IPS-NIHi11 (cell line): ENCODE measurements around the gene ITM2B.
"Not testable (repeated sequence)": the region's sequence is repeated elsewhere in the genome, so short reads cannot be mapped to it uniquely, and the experiment has no call there.

ENCODE experiments used
- DNase-seq: peaks from one replicate; pipeline ENCODE4 v3.0.0; 2012; ENCODE audit warnings: mixed read lengths, low spot score

Gene ITM2B

DNA sequence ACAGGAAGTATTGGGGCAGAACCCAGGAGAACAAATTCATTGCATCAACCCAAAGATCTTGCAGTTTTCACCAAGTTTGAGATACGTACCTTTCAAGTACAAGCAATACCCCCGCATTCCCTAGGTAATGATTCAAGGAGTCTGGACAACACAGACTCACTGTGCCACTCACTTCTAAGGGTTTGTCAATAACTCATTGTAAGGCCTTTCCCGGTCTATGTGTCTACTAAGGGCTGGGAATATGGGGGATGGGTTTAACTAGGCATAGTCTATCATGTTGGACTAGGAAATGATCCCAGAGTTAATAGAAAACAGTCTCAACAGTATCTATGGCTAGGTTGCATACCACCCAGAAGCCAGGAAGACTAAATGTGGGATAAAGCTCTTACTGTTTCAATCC is 8.3 kb upstream of the ITM2B start:
- no peak for DNase-seq

DNA sequence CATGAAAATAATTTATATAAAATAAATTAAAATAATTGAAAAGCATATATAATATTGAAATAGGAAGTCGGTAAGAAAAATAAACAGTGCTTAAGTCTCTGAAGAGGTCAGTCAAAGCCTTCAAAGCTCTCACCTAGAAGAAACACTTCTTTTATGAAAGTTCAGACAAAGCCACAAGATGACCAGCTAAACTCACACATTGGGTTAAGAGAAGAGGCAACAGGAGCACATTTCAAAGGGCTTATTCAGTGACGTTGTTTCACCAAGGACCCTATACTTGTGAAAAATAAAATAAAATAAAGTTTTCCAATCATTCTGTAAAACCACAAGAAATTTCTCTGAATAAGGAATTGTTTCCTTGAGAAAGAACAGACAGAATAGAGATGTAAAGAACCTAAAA is 2.5 kb upstream of the ITM2B start:
- no peak for DNase-seq

DNA sequence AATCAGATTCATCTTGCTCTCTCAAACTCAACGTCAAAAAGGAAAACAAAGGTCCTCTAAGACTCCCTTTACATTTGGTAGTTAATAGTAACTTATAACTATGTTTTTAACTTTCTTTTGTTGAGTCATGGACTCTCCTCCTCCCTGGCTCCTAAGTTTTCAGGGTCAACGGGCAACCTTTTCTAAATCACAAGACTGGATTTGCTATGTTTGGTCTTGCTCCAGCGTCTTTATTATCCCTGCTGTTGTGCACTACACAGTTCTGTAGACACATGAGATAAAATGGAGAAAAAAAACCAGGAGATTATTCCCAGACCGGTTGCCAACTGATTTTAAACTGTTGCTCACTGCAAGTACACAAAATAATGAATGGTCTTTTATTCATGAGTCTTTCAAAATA is 1.9 kb upstream of the ITM2B start:
- no peak for DNase-seq

DNA sequence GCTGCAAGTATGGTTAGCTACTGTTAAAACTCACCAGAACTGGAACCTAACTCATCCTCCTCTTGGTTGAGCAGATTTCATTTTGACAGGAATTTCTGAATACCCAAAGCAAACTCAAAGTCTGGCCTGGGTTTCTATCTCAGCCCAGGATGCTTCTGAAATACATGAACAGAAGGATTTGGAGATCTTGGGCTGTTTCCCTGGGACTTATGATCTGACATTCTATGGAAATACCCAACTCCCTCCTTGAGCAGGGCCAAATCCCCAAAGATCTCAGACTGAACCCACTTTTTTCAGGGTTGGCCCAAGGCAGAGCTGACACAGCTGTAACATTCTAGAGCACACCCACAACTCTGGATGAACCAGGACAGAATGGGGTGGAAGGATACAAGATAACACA is 1.1 kb upstream of the ITM2B start:
- no peak for DNase-seq

DNA sequence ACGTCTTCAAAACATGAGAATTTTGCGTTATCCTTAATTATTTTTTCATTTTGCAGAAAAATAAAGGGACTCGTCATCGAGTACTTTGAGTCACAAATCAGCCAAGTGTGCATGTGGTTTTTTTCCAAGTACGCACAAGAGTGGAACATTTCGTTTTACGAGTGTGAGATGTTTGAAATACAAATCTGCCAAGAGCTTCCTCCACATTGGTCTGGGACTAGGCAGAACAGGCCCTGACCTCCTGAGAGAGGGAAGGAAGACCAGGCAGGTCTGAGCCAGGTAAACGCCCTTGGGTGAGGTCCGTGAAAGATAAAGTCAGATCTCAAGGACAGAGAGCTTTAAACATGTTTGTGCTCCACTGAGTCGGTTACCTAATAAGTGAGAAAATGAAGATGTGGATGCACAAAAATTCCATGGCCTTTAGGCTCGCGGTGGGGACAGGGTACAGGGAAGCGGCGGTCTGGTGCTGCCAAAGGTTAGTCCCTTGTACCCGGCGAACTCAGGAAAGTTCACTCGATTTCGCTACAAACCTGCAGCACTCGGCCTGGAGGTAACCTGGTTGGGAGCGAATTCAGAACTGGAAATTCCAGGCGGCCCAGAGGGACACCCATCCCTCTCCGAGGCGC is 473 bp upstream of the ITM2B start:
- no peak for DNase-seq

DNA sequence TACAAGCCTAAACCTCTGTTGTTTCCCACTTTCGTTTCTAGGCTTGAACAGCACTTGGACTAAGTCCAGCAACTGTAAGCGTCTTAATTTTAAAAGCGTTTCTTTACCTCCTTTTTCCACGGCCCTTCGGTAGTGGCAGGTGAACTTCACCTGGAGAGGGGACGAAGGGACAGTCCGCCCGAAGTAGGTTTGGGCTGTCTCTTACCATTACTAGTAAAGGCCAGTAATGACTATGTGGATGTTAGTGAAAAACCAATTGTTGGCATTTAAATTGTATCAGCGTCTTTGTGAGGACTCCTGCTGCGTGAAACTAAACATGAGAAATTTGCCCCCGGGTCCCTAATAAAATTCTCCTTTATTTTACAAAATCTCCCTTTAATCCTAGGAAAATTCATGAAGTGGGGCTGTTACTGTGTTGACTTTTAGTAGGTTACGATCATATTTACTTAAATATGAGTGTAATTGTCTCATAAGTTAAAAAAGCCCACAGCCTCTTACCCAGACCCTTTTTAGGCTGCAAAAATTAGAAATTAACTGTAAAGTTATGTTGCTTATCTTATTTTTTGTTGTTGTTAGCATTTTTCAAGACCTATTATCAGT is 983 bp downstream of the ITM2B start:
- no peak for DNase-seq

DNA sequence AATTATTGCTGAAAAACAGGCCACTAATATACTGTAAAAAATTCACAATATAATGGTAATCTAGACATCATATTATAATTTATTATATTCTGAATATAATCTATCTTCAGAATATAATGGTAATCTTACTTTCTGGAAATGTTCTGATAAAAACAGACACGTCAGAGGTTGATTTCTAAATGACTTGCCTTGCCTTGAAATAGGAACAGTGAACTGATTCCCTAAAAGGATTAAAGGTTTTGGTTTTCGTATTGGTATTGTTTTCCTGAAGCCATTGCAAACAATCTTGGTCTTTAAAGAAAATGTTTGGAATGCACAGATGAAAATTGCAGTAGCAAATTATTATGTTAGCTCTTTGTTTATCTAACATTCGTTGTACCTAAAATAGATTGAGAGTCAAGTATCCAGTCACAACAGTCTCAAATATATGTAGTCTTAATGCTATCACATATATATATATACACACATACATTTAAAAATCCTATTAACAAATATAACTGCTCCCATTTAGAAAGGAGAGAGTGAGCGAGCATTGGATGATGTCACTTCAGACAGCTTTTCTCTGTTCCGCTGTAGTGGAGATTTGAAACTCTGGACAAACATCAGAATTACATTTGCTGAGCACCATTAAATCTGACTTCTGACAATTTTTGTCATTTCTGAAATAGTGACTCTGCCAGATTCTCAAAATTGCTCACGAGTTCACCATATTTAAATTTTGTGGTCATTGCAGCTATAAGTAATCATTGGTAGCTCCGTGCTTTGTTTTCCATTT is 1.7 kb downstream of the ITM2B start:
- DNase-seq: no peak

DNA sequence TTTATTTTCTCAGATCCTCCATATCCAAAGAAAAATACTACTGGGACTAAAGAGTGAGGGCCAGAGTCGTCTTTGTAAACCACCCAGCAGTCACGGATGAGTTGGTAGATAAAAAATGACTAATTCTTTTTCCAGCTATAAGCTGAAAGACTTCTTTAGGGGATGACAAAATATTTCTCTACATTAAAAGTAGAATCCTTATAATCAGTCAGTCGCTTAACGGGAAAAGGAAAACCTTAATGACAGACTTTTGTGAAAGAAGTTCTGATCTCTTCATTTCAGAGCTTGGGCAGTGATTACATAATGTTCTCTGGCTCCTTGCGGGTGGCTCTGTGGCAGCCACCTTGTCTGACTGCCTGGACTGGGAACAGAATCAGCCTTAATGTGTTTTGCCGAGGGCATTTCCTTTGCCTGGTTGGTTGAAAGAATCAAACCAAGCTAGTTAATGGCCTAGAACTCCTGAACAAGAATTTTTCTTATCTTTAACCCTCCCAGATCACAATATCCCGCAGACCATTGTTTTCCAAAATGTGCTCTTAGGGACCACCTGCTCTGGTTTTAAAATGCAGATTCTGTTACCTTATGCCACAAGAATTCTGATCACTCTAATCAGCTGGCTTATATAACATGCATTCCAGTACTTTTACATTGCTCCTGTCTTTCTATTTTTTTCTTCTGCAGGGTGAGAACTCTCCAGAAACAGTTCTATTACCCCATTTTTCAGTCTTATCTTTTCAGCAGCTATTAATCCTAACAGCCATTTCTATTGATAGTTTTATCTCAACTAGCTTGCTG is 2.5 kb downstream of the ITM2B start:
- peak; percentile 24 for DNase-seq

DNA sequence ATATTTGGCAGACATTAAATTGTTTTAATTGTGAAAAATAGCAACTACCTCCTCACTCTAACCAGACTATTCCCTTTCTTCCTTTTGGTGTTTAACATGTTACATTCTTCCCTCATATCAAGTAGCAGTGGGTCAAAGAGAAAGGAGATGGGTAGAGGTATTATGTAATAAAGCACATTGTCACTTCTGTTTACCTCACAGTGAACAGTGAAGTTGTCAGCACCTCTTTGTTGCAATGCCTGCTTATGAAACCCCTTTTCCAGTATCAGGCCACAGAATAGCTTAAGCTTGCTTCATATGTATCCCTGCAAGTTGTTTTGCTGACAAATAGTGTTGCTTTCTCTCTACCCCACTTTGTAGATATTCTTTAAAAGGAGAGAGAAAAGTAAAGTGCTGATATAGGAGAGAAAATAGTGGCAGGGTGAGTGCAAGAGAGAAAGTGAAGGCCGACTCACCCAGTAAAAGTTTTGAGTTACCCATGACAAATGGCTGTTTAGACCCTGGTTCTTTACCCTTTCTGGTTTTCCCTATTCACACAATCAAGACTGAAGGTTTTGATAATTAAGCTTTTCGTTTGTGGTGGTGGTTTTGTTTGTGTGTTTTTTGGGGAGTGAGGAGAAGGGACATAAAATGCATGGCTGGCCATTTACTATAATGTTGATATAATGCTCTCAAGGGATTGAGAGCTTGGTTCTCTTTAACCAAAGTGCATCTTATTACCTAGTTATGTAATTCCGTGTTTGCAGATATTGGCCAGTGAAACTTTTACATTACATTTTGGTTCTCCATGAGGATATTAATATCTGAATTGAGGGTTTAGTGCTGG is 3.7 kb downstream of the ITM2B start:
- no peak for DNase-seq

DNA sequence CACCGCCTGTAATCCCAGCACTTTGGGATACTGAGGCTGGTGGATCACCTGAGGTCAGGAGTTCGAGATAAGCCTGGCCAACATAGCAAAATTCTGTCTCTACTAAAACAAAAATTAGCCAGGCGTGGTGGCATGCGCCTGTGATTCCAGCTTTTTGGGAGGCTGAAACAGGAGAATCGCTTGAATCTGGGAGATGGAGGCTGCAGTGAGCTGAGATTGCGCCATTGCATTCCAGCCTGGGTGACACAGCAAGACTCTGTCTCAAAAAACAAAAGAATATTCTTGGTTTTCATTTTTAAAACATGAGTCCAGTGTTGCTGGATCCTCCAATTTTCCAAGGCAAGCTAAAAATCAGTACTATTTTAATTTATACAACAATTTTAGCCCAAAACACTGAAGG is 6.4 kb downstream of the ITM2B start:
- not testable (repeated sequence) for DNase-seq

DNA sequence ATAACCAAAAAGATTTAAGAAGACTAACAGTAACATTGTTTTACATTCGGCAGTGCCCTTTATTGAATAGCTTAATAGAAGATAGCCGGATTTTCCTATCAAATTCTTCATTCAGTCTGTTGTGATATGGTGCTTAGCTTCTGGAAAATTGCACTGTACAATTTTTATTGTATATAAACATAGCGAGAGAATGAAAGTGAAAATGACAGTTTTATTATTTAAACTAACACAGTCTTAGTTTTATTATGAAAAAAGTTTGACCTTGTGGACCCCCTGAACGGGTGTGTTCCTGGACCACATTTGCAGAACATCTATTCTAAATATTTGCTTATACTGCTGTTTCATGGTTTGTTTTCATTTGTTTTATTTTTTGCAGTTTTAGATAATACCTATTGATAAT is 8.6 kb downstream of the ITM2B start:
- DNase-seq: no peak

DNA sequence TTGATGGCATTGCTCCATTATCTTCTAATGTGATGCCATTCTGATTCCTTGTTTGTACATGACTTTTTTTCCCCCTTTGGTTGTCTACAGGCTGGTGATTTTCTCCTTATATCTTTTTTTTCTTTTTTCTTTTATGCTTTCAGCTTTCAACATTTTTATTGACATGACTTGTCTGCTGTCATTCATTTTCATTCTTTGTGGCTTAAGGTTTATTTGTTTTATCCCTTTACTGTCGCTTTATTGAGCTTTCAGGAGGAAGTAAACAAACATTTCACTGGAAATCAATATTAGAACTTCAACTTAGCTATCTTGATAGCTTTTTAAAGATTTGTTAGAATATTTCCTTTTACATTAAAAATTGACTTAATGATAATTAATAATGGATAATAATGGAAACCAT is 9.7 kb downstream of the ITM2B start:
- DNase-seq: no peak

DNA sequence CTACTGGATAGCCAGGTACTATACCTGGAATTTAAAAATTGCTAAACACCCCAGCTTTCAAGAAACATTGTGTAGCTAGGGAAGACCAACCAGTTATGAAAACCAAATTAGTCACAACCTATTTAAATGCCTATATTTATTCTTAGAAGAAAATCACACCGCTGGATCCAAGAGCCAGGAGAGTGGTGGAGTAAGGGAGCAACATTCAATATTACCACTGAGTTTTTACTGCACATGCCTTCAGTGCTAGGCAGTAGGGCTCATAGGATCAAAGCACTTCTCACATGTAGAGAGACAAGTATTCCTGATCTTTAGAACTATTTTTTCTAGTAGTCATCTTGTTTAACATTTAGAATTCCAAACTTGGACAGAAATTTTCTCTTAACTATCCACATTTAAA is 11.2 kb downstream of the ITM2B start:
- DNase-seq: no peak

DNA sequence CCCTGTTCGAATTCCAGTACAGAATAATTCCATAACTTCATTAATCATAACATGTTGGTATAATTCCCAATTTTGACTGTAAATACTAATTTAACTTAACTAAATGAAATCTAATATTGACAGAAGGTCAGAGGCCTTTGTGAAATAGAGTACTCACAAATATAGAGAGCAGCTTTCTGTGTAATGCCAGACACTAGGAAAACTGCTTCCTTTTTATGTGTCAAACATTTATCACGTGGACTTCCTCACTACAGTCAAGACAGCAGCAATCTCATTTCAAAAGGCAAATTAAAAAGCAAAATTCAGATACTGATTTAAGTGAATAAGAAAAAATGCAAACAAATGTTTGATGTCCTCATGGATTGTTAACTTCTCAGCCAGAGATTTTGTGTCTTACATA is 13.1 kb downstream of the ITM2B start:
- DNase-seq: no peak

DNA sequence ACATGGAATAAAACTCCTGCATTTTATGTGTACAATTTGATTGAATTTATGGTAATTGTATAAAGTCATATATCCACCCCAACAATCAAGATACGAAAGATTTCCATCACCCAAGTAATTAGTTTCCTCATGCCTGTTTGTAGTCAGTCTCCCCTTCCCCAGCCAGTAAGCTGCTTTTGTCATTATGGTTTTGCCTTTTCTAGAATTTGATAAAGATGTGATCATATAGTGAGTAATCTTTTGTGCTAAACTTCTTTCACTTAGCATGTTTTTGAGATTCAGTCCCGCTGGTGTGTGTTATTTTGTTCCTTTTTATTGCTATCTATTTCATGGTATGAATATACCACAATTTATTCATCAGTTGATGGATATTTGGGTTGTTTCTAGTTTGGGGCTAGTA is 16.0 kb downstream of the ITM2B start:
- DNase-seq: no peak

DNA sequence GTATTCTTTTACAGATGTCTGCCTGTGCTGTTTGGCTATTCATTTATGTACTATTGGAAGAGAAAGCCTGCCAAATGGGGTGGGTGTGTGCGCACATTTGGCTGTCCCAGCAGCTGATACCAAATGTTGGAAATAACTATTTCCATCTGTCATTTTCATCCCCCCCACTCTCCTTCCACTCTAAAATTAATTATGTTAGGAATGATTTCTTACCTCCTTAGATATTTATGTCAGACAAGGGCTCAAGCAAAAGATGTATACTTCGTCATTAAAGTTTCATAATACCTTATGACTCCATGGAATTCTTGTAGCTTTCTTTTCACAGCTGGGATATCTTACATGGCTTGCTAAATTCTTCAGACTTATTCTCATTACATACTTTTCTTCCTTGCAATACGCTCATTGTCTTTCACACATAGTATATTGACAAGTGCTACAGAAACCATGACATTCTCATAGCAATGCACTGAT is 18.6 kb downstream of the ITM2B start:
- DNase-seq: no peak

DNA sequence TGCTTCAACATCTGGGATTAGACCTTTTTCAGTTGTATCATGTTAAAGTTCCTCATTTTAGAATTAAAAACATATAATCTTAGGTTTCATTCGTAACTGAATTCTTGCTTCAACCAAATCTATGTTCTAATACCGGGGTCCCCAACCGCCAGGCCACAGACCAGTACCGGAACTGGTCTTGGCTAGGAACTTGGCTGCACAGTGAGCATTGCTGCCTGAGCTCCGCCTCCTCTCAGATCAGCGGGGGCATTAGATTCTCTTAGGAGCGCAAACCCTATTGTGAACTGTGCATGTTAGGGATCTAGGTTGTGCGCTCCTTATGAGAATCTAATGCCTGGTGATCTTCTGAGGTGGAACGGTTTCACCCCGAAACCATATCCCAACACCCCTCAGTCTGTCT is 19.2 kb downstream of the ITM2B start:
- no peak for DNase-seq

DNA sequence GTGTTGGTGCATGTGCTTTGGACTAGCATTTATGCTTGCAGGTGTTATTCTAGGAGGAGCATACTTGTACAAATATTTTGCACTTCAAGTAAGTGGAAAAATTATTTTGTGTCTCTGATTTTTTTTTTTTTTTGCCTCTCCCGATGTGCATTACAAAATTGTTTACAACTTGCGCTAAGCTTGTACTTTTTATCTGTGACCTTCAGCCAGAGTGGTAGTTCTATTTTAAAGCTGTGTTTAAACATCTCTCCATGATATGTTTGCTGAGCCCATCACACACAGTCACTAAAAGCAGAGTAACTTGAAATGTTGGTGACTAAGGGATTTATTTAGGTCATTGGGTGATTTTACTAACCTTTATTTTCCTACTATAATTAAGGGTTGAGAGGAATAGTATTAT is 20.8 kb downstream of the ITM2B start:
- no peak for DNase-seq

DNA sequence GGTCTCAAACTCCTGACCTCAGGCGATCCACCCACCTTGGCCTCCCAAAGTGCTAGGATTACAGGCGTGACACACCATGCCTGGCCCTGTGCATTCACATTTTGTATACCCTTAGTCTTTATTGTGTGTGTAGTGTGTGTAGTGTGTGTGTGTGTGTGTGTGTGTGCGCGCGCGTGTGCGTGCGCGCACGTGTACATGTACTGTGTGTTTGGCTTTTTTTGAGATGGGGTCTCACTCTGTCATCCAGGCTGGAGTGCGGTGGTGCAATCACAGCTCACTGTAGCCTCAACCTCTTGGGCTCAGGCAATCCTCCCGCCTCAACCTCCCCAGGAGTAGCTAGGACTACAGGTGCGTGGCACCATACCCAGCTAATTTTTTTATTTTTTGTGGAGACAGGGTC is 22.1 kb downstream of the ITM2B start:
- DNase-seq: no peak

DNA sequence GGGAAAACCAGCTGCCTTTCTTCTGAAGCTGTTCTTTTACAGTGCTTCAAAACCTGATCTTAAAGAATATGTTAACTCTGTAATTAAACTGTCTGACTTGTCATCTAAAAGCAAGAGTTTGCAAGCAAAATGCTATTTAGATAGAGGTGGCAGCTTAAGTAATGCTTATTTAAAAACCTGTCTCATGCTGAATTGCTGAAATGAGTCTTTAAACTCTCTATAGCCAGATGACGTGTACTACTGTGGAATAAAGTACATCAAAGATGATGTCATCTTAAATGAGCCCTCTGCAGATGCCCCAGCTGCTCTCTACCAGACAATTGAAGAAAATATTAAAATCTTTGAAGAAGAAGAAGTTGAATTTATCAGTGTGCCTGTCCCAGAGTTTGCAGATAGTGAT is 22.9 kb downstream of the ITM2B start:
- no peak for DNase-seq

DNA sequence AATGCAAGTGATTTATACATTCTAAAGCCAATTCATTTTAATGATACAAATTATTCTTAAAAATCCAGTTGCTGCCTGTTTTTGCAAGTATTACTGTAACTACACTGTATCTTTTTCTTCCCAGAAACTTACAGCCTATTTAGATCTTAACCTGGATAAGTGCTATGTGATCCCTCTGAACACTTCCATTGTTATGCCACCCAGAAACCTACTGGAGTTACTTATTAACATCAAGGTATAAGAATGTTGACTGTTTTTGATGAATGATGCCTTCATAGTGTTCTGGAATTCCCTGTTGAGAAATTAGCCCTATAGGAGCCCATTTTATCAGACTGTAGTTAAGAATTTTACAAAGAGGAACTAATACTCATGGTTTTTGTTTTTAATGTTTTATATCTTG is 25.0 kb downstream of the ITM2B start:
- DNase-seq: no peak

DNA sequence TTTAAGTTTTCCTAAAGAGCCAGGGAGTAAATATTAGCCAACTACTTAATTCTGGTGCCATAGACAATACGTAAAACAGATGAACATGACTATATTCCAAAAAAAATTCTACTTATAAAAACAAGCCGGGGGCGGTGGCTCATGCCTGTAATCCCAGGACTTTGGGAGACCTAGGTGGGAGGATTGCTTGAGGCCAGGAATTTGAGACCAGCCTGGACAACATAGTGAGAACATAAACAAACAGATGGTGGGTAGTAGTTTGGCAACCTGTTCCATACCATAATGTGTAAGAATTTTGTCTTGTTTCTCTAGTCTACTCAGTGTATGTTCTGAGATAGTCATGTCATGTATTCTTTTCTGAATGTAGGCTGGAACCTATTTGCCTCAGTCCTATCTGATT is 25.4 kb downstream of the ITM2B start:
- DNase-seq: no peak
